IMR-90 (cell line): ENCODE data around the gene CDC42BPA. TPM values are rescaled to one million over a fixed set of nuclear protein-coding genes. Genes with fewer than 3 reads are reported as not detected.

Experiments used
- ATAC-seq: fragments of 200-7000 bp; cut with Tn5 transposase; 2 replicates; pipeline ENCODE4 v1.9.1; 2020; ENCODE audit warnings: low read depth, mild to moderate bottlenecking, moderate library complexity
- BruUV-seq: library from RNA; stranded (reverse); fragments of 400-500 nt; replicated peaks from 2 replicates; lab custom pipeline; 2021; lab: Mats Ljungman, UMichigan
- CTCF ChIA-PET: fragments of 300-600 bp; formaldehyde crosslinking; extraction: SDS; loops from one replicate; lab custom pipeline; 2021; ENCODE audit warnings: antibody characterized with exemption; lab: Yijun Ruan, JAX
- POLR2A ChIA-PET: fragments of 300-600 bp; sonication (Branson Sonifier 250); formaldehyde crosslinking; loops from one replicate; lab custom pipeline; 2022; ENCODE audit warnings: antibody characterized with exemption; ENCODE audit not compliant: unreplicated experiment; lab: Charles Lee
- DNase-seq: peaks from one replicate; pipeline ENCODE4 v3.0.0; 2013
- H2AFZ ChIP-seq: replicated peaks from 2 replicates; pipeline ENCODE3; 2013; ENCODE audit warnings: low read length, mild to moderate bottlenecking; ENCODE audit not compliant: poor library complexity
- H2AK5ac ChIP-seq: 2 replicates; pipeline ENCODE4 v1.6.1; 2013; ENCODE audit warnings: low read depth, low read length, inconsistent platforms
- H2AK9ac ChIP-seq: replicated peaks from 2 replicates; pipeline ENCODE3; 2013; ENCODE audit warnings: mild to moderate bottlenecking, low read depth, low read length, moderate library complexity; ENCODE audit not compliant: poor library complexity
- H2BK120ac ChIP-seq: 2 replicates; pipeline ENCODE4 v1.6.1; 2013; ENCODE audit warnings: low read depth, low read length, inconsistent platforms
- H2BK15ac ChIP-seq: 3 replicates; pipeline ENCODE4 v1.6.1; 2013; ENCODE audit warnings: low read depth, low read length, inconsistent platforms
- H2BK20ac ChIP-seq: 2 replicates; pipeline ENCODE4 v1.6.1; 2013; ENCODE audit warnings: low read depth, mild to moderate bottlenecking, inconsistent platforms, low read length, moderate library complexity
- H2BK5ac ChIP-seq: 2 replicates; pipeline ENCODE4 v1.6.1; 2013; ENCODE audit warnings: mild to moderate bottlenecking, low read depth, low read length, inconsistent platforms; ENCODE audit not compliant: poor library complexity, severe bottlenecking
- H3K14ac ChIP-seq: replicated peaks from 2 replicates; pipeline ENCODE4 v1.6.1; 2013; ENCODE audit warnings: low read depth, low read length, inconsistent platforms
- H3K18ac ChIP-seq: 2 replicates; pipeline ENCODE4 v1.6.1; 2013; ENCODE audit warnings: low read depth, low read length, control low read depth
- H3K23ac ChIP-seq: 2 replicates; pipeline ENCODE4 v1.6.1; 2013; ENCODE audit warnings: low read depth, low read length, inconsistent platforms
- H3K27ac ChIP-seq: 2 replicates; pipeline ENCODE4 v1.5.1; 2013; ENCODE audit warnings: mild to moderate bottlenecking, control low read depth, low read length; ENCODE audit not compliant: insufficient read depth
- H3K27me3 ChIP-seq: 2 replicates; pipeline ENCODE4 v1.6.1; 2013; ENCODE audit warnings: low read length; ENCODE audit not compliant: control insufficient read depth, insufficient read depth
- H3K36me3 ChIP-seq: 2 replicates; pipeline ENCODE4 v1.6.1; 2013; ENCODE audit warnings: low read length, mixed read lengths; ENCODE audit not compliant: control insufficient read depth, insufficient read depth
- H3K4ac ChIP-seq: 2 replicates; pipeline ENCODE4 v1.6.1; 2013; ENCODE audit warnings: low read depth, low read length, inconsistent platforms
- H3K4me1 ChIP-seq: 2 replicates; pipeline ENCODE4 v1.6.1; 2013; ENCODE audit warnings: low read length, mixed read lengths; ENCODE audit not compliant: control insufficient read depth, insufficient read depth
- H3K4me2 ChIP-seq: 2 replicates; pipeline ENCODE4 v1.6.1; 2013; ENCODE audit warnings: low read depth, mild to moderate bottlenecking, control low read depth, low read length, moderate library complexity
- H3K4me3 ChIP-seq: 2 replicates; pipeline ENCODE4 v1.5.1; 2013; ENCODE audit warnings: low read depth, mild to moderate bottlenecking, control low read depth, low read length, moderate library complexity; ENCODE audit not compliant: insufficient read depth
- H3K56ac ChIP-seq: 2 replicates; pipeline ENCODE4 v1.6.1; 2013; ENCODE audit warnings: low read length, inconsistent platforms; ENCODE audit not compliant: insufficient read depth; ENCODE audit errors: extremely low read depth
- H3K79me1 ChIP-seq, 2 experiments: 2 replicates each; pipeline ENCODE4 v1.6.1; 2013; ENCODE audit warnings: low read length in 2 of 2, inconsistent platforms in 1 of 2, low read depth in 1 of 2
- H3K9ac ChIP-seq: 2 replicates; pipeline ENCODE4 v1.6.1; 2013; ENCODE audit warnings: low read depth, low read length, control low read depth
- H3K9me1 ChIP-seq: 2 replicates; pipeline ENCODE4 v1.6.1; 2013; ENCODE audit warnings: low read length, inconsistent platforms; ENCODE audit not compliant: insufficient read depth
- H3K9me3 ChIP-seq: 2 replicates; pipeline ENCODE4 v1.6.1; 2013; ENCODE audit warnings: low read length; ENCODE audit not compliant: control insufficient read depth, insufficient read depth
- H4K20me1 ChIP-seq: 2 replicates; pipeline ENCODE4 v1.6.1; 2013; ENCODE audit warnings: low read length, inconsistent platforms; ENCODE audit not compliant: insufficient read depth
- H4K5ac ChIP-seq: 2 replicates; pipeline ENCODE4 v1.6.1; 2013; ENCODE audit warnings: mild to moderate bottlenecking, low read depth, low read length, control low read depth
- H4K8ac ChIP-seq, 2 experiments: 2 replicates each; pipeline ENCODE4 v1.6.1; 2013; ENCODE audit warnings: low read depth in 2 of 2, low read length in 2 of 2, control low read depth in 1 of 2, inconsistent platforms in 1 of 2
- H4K91ac ChIP-seq: 2 replicates; pipeline ENCODE4 v1.6.1; 2013; ENCODE audit warnings: low read depth, low read length, inconsistent platforms; ENCODE audit not compliant: insufficient read depth
- BHLHE40 ChIP-seq: fragments of 150-350 bp; IDR thresholded peaks from 2 replicates; pipeline ENCODE4 v1.6.1; 2016; ENCODE audit warnings: mild to moderate bottlenecking, low read depth, low read length
- CEBPB ChIP-seq: IDR thresholded peaks from 2 replicates; pipeline ENCODE4 v1.6.1; 2012; ENCODE audit warnings: low read depth, low read length, improper control_type of control experiment
- CHD1 ChIP-seq: IDR thresholded peaks from 2 replicates; pipeline ENCODE4 v1.6.1; 2012; ENCODE audit warnings: low read depth, low read length, improper control_type of control experiment
- CTCF ChIP-seq: conservative IDR thresholded peaks from 2 replicates; pipeline ENCODE4 v1.5.1; 2012; ENCODE audit warnings: mild to moderate bottlenecking, low read depth, low read length, improper control_type of control experiment
- ELK1 ChIP-seq: fragments of 150-350 bp; IDR thresholded peaks from 2 replicates; pipeline ENCODE4 v1.6.1; 2016; ENCODE audit warnings: low read depth, mild to moderate bottlenecking, low read length, moderate library complexity, borderline replicate concordance
- FOS ChIP-seq: fragments of 150-350 bp; IDR thresholded peaks from 2 replicates; pipeline ENCODE4 v1.6.1; 2016; ENCODE audit warnings: low read depth, low read length
- MAFK ChIP-seq: IDR thresholded peaks from 2 replicates; pipeline ENCODE4 v1.6.1; 2012; ENCODE audit warnings: low read depth, low read length, improper control_type of control experiment
- MAZ ChIP-seq: IDR thresholded peaks from 2 replicates; pipeline ENCODE4 v1.6.1; 2012; ENCODE audit warnings: low read depth, mild to moderate bottlenecking, low read length, improper control_type of control experiment, moderate library complexity, borderline replicate concordance
- MXI1 ChIP-seq: IDR thresholded peaks from 2 replicates; pipeline ENCODE4 v1.6.1; 2012; ENCODE audit warnings: low read depth, mild to moderate bottlenecking, low read length, moderate library complexity, borderline replicate concordance
- NFE2L2 ChIP-seq: fragments of 150-350 bp; IDR thresholded peaks from 2 replicates; pipeline ENCODE4 v1.6.1; 2016; ENCODE audit warnings: low read depth, mild to moderate bottlenecking, low read length
- POLR2A ChIP-seq: IDR thresholded peaks from 2 replicates; pipeline ENCODE4 v1.6.1; 2012; ENCODE audit warnings: mild to moderate bottlenecking, low read depth, low read length
- RCOR1 ChIP-seq: IDR thresholded peaks from 2 replicates; pipeline ENCODE4 v1.6.1; 2012; ENCODE audit warnings: mild to moderate bottlenecking, low read length, improper control_type of control experiment; ENCODE audit not compliant: insufficient replicate concordance
- RFX5 ChIP-seq: IDR thresholded peaks from 2 replicates; pipeline ENCODE4 v1.8.0; 2012; ENCODE audit warnings: low read depth, mild to moderate bottlenecking, low read length, moderate library complexity
- SMC3 ChIP-seq: fragments of 150-350 bp; IDR thresholded peaks from 2 replicates; pipeline ENCODE4 v1.6.1; 2016; ENCODE audit warnings: low read depth, mild to moderate bottlenecking, antibody characterized with exemption, low read length, moderate library complexity
- USF2 ChIP-seq: fragments of 150-350 bp; IDR thresholded peaks from 2 replicates; pipeline ENCODE4 v1.6.1; 2017; ENCODE audit warnings: mild to moderate bottlenecking, antibody characterized with exemption, low read length, low read depth
- WGBS, 2 experiments: methylation state at CpG; one replicate each; pipeline versions ENCODE4 v1.1.5 to v1.1.7; 2013; ENCODE audit warnings: missing lambda C conversion rate in 2 of 2; ENCODE audit not compliant: insufficient read length in 1 of 2; ENCODE audit errors: extremely low coverage in 2 of 2; 5-methylcytosine and 5-hydroxymethylcytosine counted together
- dilution Hi-C: fragments of 300-500 bp; cut with HindIII; formaldehyde crosslinking; loops from one replicate; pipeline ENCODE4 v1.14.3; 2018; ENCODE audit warnings: low sequenced_read_pairs; ENCODE audit not compliant: unreplicated experiment
- in situ Hi-C: fragments of 300-500 bp; cut with MboI; formaldehyde crosslinking; loops from 3 replicates; pipeline ENCODE4 v1.14.3; 2019; ENCODE audit warnings: low sequenced_read_pairs, inconsistent platforms, mixed read lengths
- intact Hi-C: fragments of 100-400 bp; cut with micrococcal nuclease; formaldehyde crosslinking; loops from 2 replicates; pipeline ENCODE4 v1.10.0; 2022
- polyA plus RNA-seq, 3 experiments: library from polyadenylated mRNA; depleted of rRNA; stranded (reverse); fragments of >200 nt; gene quantifications; 2 replicates each; pipeline ENCODE4 v1.2.3, GENCODE V29; 2012; ENCODE audit warnings: low replicate concordance in 1 of 3
- total RNA-seq: library from RNA; depleted of rRNA; stranded (reverse); fragments of >200 nt; gene quantifications from 2 replicates; pipeline ENCODE4 v1.2.3, GENCODE V29; 2012

The CDC42BPA gene
- total and polyA plus RNA-seq, 2 of the 4 experiments (the other 2 are of a cell fraction): 9.4 to 27.8 TPM

- ATAC-seq (no peak), DNase-seq (no peak)
- Histone ChIP-seq H3K4ac (no peak overlapping the region), H4K8ac (no peak overlapping the region), H4K5ac (no peak overlapping the region), H2BK20ac (no peak overlapping the region), H3K56ac (no peak overlapping the region), H2BK15ac (no peak overlapping the region), H4K20me1 (no peaks in the 10 kb centered on the region), H3K23ac (no peak overlapping the region), H3K36me3 (peaks cover 19% of the 10 kb centered on the region), H3K27ac (no peak overlapping the region), H3K79me1 (no peaks in the 10 kb centered on the region), H3K18ac (no peak overlapping the region), H3K14ac (no peak overlapping the region), H3K9ac (no peak overlapping the region), H3K27me3 (no peaks in the 10 kb centered on the region), H3K4me1 (no peaks in the 10 kb centered on the region), H2AK9ac (no peak overlapping the region), H3K4me3 (no peak overlapping the region), H3K9me1 (peaks cover 5% of the 10 kb centered on the region; the same call in 1 of the 2 replicates), H2BK120ac (no peak overlapping the region), H2AFZ (no peak overlapping the region), H2BK5ac (no peak overlapping the region), H3K4me2 (no peak overlapping the region), H3K9me3 (no peaks in the 10 kb centered on the region), H2AK5ac (no peak overlapping the region), H4K91ac (no peak overlapping the region)
- intact Hi-C loops (no loop called here), dilution Hi-C loops (no loop called here), in situ Hi-C loops (no loop called here)
- WGBS, 2 experiments: 95% methylated on average over 3 of the region's 8 CpGs; no CpG with 5 or more reads in 1 of the 2 experiments
- CTCF ChIA-PET: no interaction called here
- BruUV-seq: no TSS peak
- POLR2A ChIA-PET: interaction anchor here (0.6 kb wide), 1 partner anchor 17 kb away, joined by 7 read pairs; no protein-coding TSS in a partner anchor
- TF ChIP-seq FOS (no peak), ELK1 (no peak), USF2 (no peak), MXI1 (no peak), RCOR1 (no peak), SMC3 (no peak), CEBPB (no peak), CHD1 (no peak), MAZ (no peak), POLR2A (no peak), RFX5 (no peak), NFE2L2 (no peak), BHLHE40 (no peak), CTCF (no peak), MAFK (no peak)
Measured at GRCh38 chr1:227003165-227003564, 315.1 kb downstream of the CDC42BPA start.
